22Rv1 (cell line): ENCODE measurements around the gene TXNRD2.

ENCODE experiments used
- H3K27ac ChIP-seq: fragments of 450-650 bp; 2 replicates; pipeline ENCODE4 v1.5.1; 2017
- ZFX ChIP-seq: fragments of 450-650 bp; IDR thresholded peaks from 2 replicates; pipeline ENCODE4 v1.6.1; 2017; ENCODE audit warnings: antibody characterized with exemption, borderline replicate concordance
- TF ChIP-seq, protein P1 (sequence below): fragments of 450-650 bp; IDR thresholded peaks from 2 replicates; pipeline ENCODE4 v1.5.1; 2017; ENCODE audit warnings: mild to moderate bottlenecking

TXNRD2 gene

DNA sequence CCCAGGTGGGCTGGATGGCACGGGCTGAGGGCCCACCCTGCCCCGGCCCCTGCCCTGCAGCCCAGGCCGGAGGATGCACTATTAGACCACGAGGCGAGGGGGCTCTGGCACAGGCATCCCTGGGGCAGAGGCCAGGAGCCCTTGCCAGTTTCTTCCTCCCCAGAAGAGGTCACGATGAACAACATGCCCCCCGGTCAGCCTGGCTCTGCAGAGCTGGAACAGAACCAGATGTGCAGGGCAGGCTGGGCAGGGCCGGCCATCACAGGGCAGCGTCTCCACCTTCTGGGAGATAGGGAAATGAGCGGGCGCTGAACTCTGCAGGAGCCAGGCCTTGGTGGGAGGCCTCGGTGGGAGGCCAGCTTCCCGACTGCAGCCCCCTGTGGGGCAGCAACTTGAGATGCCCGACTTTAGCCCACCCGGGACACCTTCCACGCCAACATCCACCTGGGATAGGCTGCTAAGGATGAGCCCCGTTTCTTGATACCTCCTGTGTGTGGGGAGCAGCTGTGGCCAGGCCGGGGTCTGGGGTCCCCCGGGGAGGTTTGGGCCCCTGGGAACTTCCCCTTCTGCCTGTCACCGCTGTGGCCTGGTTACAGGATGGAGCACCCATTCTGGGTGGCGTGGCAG is 65.2 kb downstream of the TXNRD2 start:
- H3K27ac ChIP-seq: no peak overlapping the region
- TF ChIP-seq, protein P1, sequence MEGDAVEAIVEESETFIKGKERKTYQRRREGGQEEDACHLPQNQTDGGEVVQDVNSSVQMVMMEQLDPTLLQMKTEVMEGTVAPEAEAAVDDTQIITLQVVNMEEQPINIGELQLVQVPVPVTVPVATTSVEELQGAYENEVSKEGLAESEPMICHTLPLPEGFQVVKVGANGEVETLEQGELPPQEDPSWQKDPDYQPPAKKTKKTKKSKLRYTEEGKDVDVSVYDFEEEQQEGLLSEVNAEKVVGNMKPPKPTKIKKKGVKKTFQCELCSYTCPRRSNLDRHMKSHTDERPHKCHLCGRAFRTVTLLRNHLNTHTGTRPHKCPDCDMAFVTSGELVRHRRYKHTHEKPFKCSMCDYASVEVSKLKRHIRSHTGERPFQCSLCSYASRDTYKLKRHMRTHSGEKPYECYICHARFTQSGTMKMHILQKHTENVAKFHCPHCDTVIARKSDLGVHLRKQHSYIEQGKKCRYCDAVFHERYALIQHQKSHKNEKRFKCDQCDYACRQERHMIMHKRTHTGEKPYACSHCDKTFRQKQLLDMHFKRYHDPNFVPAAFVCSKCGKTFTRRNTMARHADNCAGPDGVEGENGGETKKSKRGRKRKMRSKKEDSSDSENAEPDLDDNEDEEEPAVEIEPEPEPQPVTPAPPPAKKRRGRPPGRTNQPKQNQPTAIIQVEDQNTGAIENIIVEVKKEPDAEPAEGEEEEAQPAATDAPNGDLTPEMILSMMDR: no peak
- no peak for TF ChIP-seq ZFX

GRCh38 chr22:19875531-19876313 is 65.9 kb downstream of the TXNRD2 start:
- TF ChIP-seq, protein P1: no peak
- no peak for TF ChIP-seq ZFX
- no peak overlapping the region for H3K27ac ChIP-seq

GRCh38 chr22:19875061-19875530 is 66.5 kb downstream of the TXNRD2 start:
- H3K27ac ChIP-seq: 0 out of 2 replicates have a peak overlapping the region, but pooled peaks have one; percentile 12
- TF ChIP-seq, protein P1: no peak
- no peak for TF ChIP-seq ZFX

GRCh38 chr22:19874307-19875060 is 67.1 kb downstream of the TXNRD2 start:
- TF ChIP-seq, protein P1: no peak
- TF ChIP-seq ZFX: no peak
- 0 out of 2 replicates have a peak overlapping the region, but pooled peaks have one; percentile 12 for H3K27ac ChIP-seq

DNA sequence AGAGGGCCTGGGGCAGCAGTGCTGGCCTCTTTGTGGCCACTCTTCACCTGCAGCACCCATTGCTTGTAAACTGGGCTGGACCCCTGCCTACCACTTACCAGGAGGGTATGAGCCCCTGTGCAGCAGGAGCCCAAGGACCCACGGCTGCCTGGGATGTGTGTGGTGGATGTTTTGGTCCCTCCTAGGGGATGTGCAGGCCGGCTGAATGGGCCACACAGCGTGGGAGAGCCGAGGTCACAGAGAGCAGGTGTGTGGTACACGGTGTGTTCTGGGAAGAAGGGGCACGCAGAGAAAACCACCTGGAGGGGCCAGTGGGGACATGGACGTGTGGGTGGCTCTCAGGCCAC is 67.7 kb downstream of the TXNRD2 start:
- TF ChIP-seq, protein P1: no peak
- H3K27ac ChIP-seq: 0 out of 2 replicates have a peak overlapping the region, but pooled peaks have one; percentile 12

- H3K27ac ChIP-seq: no peak overlapping the region
- TF ChIP-seq ZFX: no peak
- TF ChIP-seq, protein P1: no peak
Observed at GRCh38 chr22:19873138-19873959, 68.3 kb downstream of the TXNRD2 start.
